Sigmoid colon (tissue), 7 donors: Measurements from ENCODE around the gene SLC52A3. TPM values are rescaled to one million over a fixed set of nuclear protein-coding genes. Genes with fewer than 3 reads are reported as not detected.

Experiments used
- DNase-seq: peaks from one replicate; pipeline ENCODE4 v3.0.0-alpha.2; 2019
- H3K27ac ChIP-seq, 4 donors: fragments of 200-600 bp; sonication (generic); one replicate each; pipeline ENCODE4 v1.5.1; 2016 to 2019; ENCODE audit warnings: mild to moderate bottlenecking in 1 of 4
- H3K27me3 ChIP-seq, 3 donors: fragments of 200-600 bp; sonication (generic); one replicate each; pipeline ENCODE4 v1.5.1; 2019; ENCODE audit warnings: mild to moderate bottlenecking in 1 of 3
- H3K36me3 ChIP-seq, 4 donors: fragments of 200-600 bp; sonication (generic); one replicate each; pipeline ENCODE4 v1.5.1; 2016 to 2019
- H3K4me1 ChIP-seq, 4 donors: fragments of 200-600 bp; sonication (generic); one replicate each; pipeline ENCODE4 v1.5.1; 2017 to 2019
- H3K4me3 ChIP-seq, 4 donors: fragments of 200-600 bp; sonication (generic); one replicate each; pipeline ENCODE4 v1.5.1; 2017 to 2019; ENCODE audit warnings: mild to moderate bottlenecking in 2 of 4, moderate library complexity in 1 of 4
- H3K9me3 ChIP-seq, 4 donors: fragments of 200-600 bp in 3 of 4; sonication (generic) in 3 of 4; one replicate each; pipeline versions ENCODE4 v1.5.1 to v1.6.1; 2013 to 2019
- CTCF ChIP-seq, 4 experiments: fragments of 450-650 bp in 3 of 4; fragments of 200-600 bp in 1 of 4; IDR thresholded peaks; one replicate each; pipeline ENCODE4 v1.5.1; 2016 to 2019; ENCODE audit warnings: antibody characterized with exemption in 4 of 4, mild to moderate bottlenecking in 3 of 4, moderate library complexity in 2 of 4
- EP300 ChIP-seq, 4 donors: sonication (generic); formaldehyde crosslinking; IDR thresholded peaks; one replicate each; pipeline ENCODE4 v1.6.1; 2017; ENCODE audit warnings: antibody characterized with exemption in 4 of 4
- POLR2A ChIP-seq, 2 donors: fragments of 450-650 bp; IDR thresholded peaks; one replicate each; pipeline ENCODE4 v1.6.1; 2016; ENCODE audit warnings: antibody characterized with exemption in 2 of 2, mild to moderate bottlenecking in 2 of 2, moderate library complexity in 2 of 2
- POLR2AphosphoS5 ChIP-seq, 4 donors: sonication (generic); formaldehyde crosslinking; IDR thresholded peaks; one replicate each; pipeline ENCODE4 v1.6.1; 2017; ENCODE audit warnings: antibody characterized with exemption in 4 of 4
- WGBS, 2 donors: extraction: QIAGEN DNeasy Blood & Tissue Kit; methylation state at CpG; one replicate each; pipeline ENCODE4 v1.1.7; 2013; 5-methylcytosine and 5-hydroxymethylcytosine counted together
- intact Hi-C: fragments of 100-400 bp; cut with DNase I; formaldehyde crosslinking; loops from one replicate; pipeline ENCODE4 v1.15.1; 2023
- polyA plus RNA-seq, 3 donors: library from polyadenylated mRNA; stranded (reverse); fragments of 200-250 nt; gene quantifications; one replicate each; pipeline ENCODE4 v1.2.3, GENCODE V29; 2013
- total RNA-seq, 4 donors: library from RNA; depleted of rRNA; stranded (reverse); fragments of >200 nt; gene quantifications; one replicate each; pipeline ENCODE4 v1.1.0, GENCODE V29; 2016
- donor health status: healthy with polysubstance abuse.
- donor health status: Bipolar disorder and iron deficiency.
- donor health status: healthy.

Gene SLC52A3
- total and polyA plus RNA-seq, 7 donors: 0.16 to 15.1 (median 3.0) TPM; not detected in 2

- Histone ChIP-seq H3K27ac (no peak overlapping the region), H3K4me3 (no peak overlapping the region), H3K27me3 (peaks cover 0 to 11% (median 0%) of the 10 kb centered on the region in 3 donors), H3K36me3 (no peaks in the 10 kb centered on the region), H3K9me3 (no peaks in the 10 kb centered on the region), H3K4me1 (no peaks in the 10 kb centered on the region)
- WGBS, 2 donors: 78 to 88% methylated on average over 8 of the region's 8 CpGs
- intact Hi-C loops: loop anchor here (1.0 to 10.0 kb wide), 2 partner anchors 178 to 385 kb away; no protein-coding TSS in a partner anchor
- TF ChIP-seq CTCF (IDR thresholded peaks at IDR 0.05) (no peak), POLR2A (IDR thresholded peaks at IDR 0.05) (no peak), POLR2AphosphoS5 (IDR thresholded peaks at IDR 0.05) (no peak), EP300 (IDR thresholded peaks at IDR 0.05) (no peak)
- no peak for DNase-seq
These were observed 28.6 kb downstream of the SLC52A3 start for GRCh38 chr20:739736-740135.

- no peak for DNase-seq
- no peak overlapping the region for H3K4me3 ChIP-seq
- 68 to 74% methylated on average over 7 of the region's 7 CpGs for WGBS, 2 donors
- no peak overlapping the region for H3K27ac ChIP-seq
- H3K9me3 ChIP-seq: no peaks in the 10 kb centered on the region
- TF ChIP-seq EP300 (IDR thresholded peaks at IDR 0.05) (no peak), POLR2A (IDR thresholded peaks at IDR 0.05) (no peak), POLR2AphosphoS5 (IDR thresholded peaks at IDR 0.05) (no peak), CTCF (IDR thresholded peaks at IDR 0.05) (no peak)
- peaks cover 0 to under 1% (median 0%) of the 10 kb centered on the region in 4 donors for H3K4me1 ChIP-seq
- no peaks in the 10 kb centered on the region for H3K36me3 ChIP-seq
- intact Hi-C loops: loop anchor here (10.0 kb wide), 1 partner anchor 379 kb away; no protein-coding TSS in a partner anchor
- H3K27me3 ChIP-seq: peaks cover 0 to 16% (median 13%) of the 10 kb centered on the region in 3 donors
These were observed 34.4 kb downstream of the SLC52A3 start for GRCh38 chr20:733861-734260.

- WGBS, 2 donors: 82 to 88% methylated on average over 3 of the region's 3 CpGs
- no peak for TF ChIP-seq CTCF (IDR thresholded peaks at IDR 0.05)
- TF ChIP-seq EP300 (IDR thresholded peaks at IDR 0.05): no peak
- TF ChIP-seq POLR2A (IDR thresholded peaks at IDR 0.05): no peak
- TF ChIP-seq POLR2AphosphoS5 (IDR thresholded peaks at IDR 0.05): no peak
- no peaks in the 10 kb centered on the region for H3K36me3 ChIP-seq
- no peak for DNase-seq
- no peaks in the 10 kb centered on the region for H3K9me3 ChIP-seq
- H3K27me3 ChIP-seq: peaks cover 5 to 27% (median 24%) of the 10 kb centered on the region in 3 donors
- peaks cover 0 to 12% (median 9%) of the 10 kb centered on the region in 4 donors for H3K4me1 ChIP-seq
- intact Hi-C loops: loop anchor here (10.0 kb wide), 1 partner anchor 378 kb away; no protein-coding TSS in a partner anchor
- H3K27ac ChIP-seq: no peak overlapping the region
- no peak overlapping the region for H3K4me3 ChIP-seq
These were observed 35.6 kb downstream of the SLC52A3 start for GRCh38 chr20:732727-733126.

GRCh38 chr20:731891-732560 is 36.3 kb downstream of the SLC52A3 start:
- Histone ChIP-seq H3K27ac (no peak overlapping the region), H3K4me1 (peaks cover 0 to 12% (median 9%) of the 10 kb centered on the region in 4 donors), H3K9me3 (no peaks in the 10 kb centered on the region), H3K27me3 (peaks cover 6 to 30% (median 30%) of the 10 kb centered on the region in 3 donors), H3K36me3 (no peaks in the 10 kb centered on the region), H3K4me3 (no peak overlapping the region)
- DNase-seq: no peak
- TF ChIP-seq CTCF (IDR thresholded peaks at IDR 0.05) (no peak), EP300 (IDR thresholded peaks at IDR 0.05) (no peak), POLR2A (IDR thresholded peaks at IDR 0.05) (no peak), POLR2AphosphoS5 (IDR thresholded peaks at IDR 0.05) (no peak)
- whole genome bisulfite sequencing, 2 donors: 71 to 75% methylated on average over 8 of the region's 8 CpGs
- intact Hi-C loops: loop anchor here (10.0 kb wide), 1 partner anchor 377 kb away; no protein-coding TSS in a partner anchor
